Measurements from ENCODE around the gene SPIRE1. TPM values are rescaled to one million over a fixed set of nuclear protein-coding genes. Genes with fewer than 3 reads are reported as not detected.
"Not testable (repeated sequence)": the region's sequence is repeated elsewhere in the genome, so short reads cannot be mapped to it uniquely, and the experiment has no call there.

SPIRE1 gene
- total RNA-seq, 2 donors from 2014 or later: 5.7 to 7.4 TPM

DNA sequence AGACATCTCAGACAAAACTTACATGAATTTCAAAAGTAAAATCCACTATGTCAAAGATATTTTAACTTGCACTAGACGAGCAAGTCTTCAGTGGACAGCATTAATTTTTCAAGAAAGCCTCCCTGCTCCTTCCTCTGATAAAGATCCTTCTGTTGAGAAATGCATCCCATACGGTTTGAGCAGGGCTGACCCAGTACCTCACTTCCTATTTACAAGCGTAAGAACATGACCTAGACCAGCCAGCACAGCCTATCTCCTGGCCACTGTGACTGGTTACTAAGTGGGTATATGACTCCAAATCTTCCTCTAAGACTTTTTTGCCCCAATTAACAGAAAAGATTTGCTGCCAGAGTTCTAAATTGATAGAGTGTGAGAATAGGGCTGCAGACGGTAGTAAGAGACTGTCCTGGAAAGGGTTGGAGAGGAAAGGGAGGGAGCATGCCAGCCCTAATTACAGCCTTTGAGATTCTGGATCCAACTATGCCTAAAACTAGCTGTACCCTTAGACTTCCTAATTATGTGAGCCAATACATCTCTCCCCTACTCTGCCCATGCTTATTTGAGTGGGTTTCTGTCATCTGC lies 141.8 kb downstream of the SPIRE1 start:
- no peaks in the 10 kb centered on the region for H3K4me1 Mint-ChIP-seq (ENCODE audit: low read depth)
- no peaks in the 10 kb centered on the region for H3K9me3 Mint-ChIP-seq
- no peaks in the 10 kb centered on the region for H3K27me3 Mint-ChIP-seq (ENCODE audit: low read depth)
- ATAC-seq (replicated peaks in 1 of 2) (no peak), DNase-seq (no peak)
- H3K4me3 Mint-ChIP-seq: no peak overlapping the region
- H3K36me3 Mint-ChIP-seq (ENCODE audit: insufficient read depth in 2 of 2): no peaks in the 10 kb centered on the region
- no peak overlapping the region for H3K27ac Mint-ChIP-seq

- Mint-ChIP-seq H3K4me1 (ENCODE audit: low read depth) (no peaks in the 10 kb centered on the region), H3K36me3 (ENCODE audit: insufficient read depth in 2 of 2) (no peaks in the 10 kb centered on the region), H3K4me3 (no peak overlapping the region), H3K27ac (no peak overlapping the region), H3K9me3 (no peaks in the 10 kb centered on the region), H3K27me3 (ENCODE audit: low read depth) (no peaks in the 10 kb centered on the region)
- ATAC-seq (replicated peaks in 1 of 2): no peak
- no peak for DNase-seq
Observed at GRCh38 chr18:12515550-12515949, 142.4 kb downstream of the SPIRE1 start.

GRCh38 chr18:12507007-12507406 lies 150.9 kb downstream of the SPIRE1 start:
- ATAC-seq (replicated peaks in 1 of 2): no peak
- Mint-ChIP-seq H3K4me3 (no peak overlapping the region), H3K4me1 (ENCODE audit: low read depth) (no peaks in the 10 kb centered on the region), H3K27me3 (ENCODE audit: low read depth) (no peaks in the 10 kb centered on the region), H3K27ac (no peak overlapping the region), H3K36me3 (ENCODE audit: insufficient read depth in 2 of 2) (no peaks in the 10 kb centered on the region), H3K9me3 (no peaks in the 10 kb centered on the region)
- no peak for DNase-seq

DNA sequence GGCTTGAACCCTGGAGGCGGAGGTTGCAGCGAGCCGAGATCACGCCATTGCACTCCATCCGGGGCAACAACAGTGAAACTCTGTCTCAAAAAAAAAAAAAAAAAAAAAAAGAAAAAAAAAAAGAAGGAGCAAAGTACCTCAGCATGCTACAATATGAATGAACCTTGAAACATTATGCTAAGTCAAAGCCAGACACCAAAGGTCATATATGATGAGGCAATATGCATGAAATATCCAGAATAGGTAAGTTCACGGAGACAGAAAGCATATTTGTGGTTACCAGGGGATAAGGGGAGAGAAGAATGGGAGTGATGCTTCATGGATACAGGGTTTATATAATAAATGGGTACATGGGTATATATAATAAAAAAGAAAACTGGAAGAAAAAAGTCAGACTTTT lies 156.9 kb downstream of the SPIRE1 start:
- Mint-ChIP-seq H3K36me3 (ENCODE audit: insufficient read depth in 2 of 2) (no peaks in the 10 kb centered on the region), H3K27me3 (ENCODE audit: low read depth) (no peaks in the 10 kb centered on the region), H3K4me3 (no peak overlapping the region), H3K4me1 (ENCODE audit: low read depth) (peaks cover 10% of the 10 kb centered on the region), H3K27ac (no peak overlapping the region), H3K9me3 (no peaks in the 10 kb centered on the region)
- ATAC-seq (replicated peaks in 1 of 2): no peak
- DNase-seq: no peak

DNA sequence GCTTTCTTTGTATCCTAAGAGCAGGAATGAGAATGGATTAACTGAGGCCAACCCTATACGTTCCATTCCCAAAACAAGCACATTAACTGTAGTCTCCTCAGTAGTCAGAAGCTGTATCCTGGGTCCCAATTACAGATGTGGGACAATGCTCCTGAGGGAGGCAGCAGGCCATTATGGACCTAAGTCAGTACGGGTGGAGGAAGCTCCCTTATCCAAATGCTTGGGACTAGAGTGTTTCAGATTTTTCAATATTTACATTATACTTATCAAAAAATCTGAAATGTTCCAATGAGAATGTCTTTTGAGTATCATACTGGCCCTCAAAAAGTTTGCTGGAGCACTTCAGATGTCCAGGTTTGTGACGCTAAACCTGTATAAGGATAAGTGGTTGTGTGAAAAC lies 160.1 kb downstream of the SPIRE1 start:
- no peak for ATAC-seq (replicated peaks in 1 of 2)
- Mint-ChIP-seq H3K27ac (no peak overlapping the region), H3K9me3 (no peaks in the 10 kb centered on the region), H3K36me3 (ENCODE audit: insufficient read depth in 2 of 2) (no peaks in the 10 kb centered on the region), H3K27me3 (ENCODE audit: low read depth) (no peaks in the 10 kb centered on the region), H3K4me1 (ENCODE audit: low read depth) (peaks cover 10% of the 10 kb centered on the region), H3K4me3 (no peak overlapping the region)
- no peak for DNase-seq

DNA sequence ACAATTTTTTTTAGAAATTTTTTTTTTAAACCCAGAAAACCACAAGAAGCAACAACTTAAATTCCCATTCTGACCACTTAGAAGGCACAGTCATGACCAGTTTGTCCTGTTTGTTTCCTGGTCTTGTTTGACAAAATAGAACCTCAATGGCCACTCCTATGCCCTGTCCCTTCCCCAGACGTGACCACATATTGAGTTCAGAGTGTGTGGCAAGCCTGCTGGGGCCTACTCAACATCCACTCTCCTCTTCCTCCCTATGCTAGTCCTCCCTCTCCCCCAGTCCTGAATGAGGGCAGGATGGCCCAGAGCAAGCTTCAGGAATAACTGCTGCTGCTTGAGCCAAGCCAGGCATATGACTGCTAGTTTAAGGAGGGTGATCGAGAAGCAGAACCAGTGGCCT lies 160.6 kb downstream of the SPIRE1 start:
- no peaks in the 10 kb centered on the region for H3K27me3 Mint-ChIP-seq (ENCODE audit: low read depth)
- peaks cover 0 to 3% of the 10 kb centered on the region in 2 donors for H3K36me3 Mint-ChIP-seq (ENCODE audit: insufficient read depth in 2 of 2)
- no peak overlapping the region for H3K4me3 Mint-ChIP-seq
- peaks cover 10% of the 10 kb centered on the region for H3K4me1 Mint-ChIP-seq (ENCODE audit: low read depth)
- DNase-seq: no peak
- H3K27ac Mint-ChIP-seq: no peak overlapping the region
- no peaks in the 10 kb centered on the region for H3K9me3 Mint-ChIP-seq
- no peak for ATAC-seq (replicated peaks in 1 of 2)

DNA sequence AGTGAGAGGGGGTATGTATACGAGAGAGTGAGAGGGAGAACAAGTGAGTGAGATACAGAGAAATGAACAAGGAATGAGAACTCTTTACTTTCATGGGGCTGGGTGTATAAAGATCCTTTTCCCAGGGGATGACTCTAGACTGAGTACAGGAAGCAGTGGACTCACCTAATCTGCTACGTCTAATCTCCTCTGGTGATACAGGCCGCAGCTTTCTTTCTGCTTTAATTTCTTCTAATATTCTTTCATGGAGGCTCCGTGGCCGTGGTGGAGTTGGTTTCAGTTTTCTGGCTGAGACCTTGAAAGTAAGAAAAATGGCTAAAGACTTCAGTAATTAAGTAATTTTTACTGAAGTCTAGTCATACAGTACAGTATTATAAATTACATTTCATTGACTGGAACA lies 165.0 kb downstream of the SPIRE1 start:
- Mint-ChIP-seq H3K9me3 (no peaks in the 10 kb centered on the region), H3K27me3 (ENCODE audit: low read depth) (no peaks in the 10 kb centered on the region), H3K36me3 (ENCODE audit: insufficient read depth in 2 of 2) (peaks cover 0 to 3% of the 10 kb centered on the region in 2 donors), H3K27ac (no peak overlapping the region), H3K4me3 (no peak overlapping the region), H3K4me1 (ENCODE audit: low read depth) (no peaks in the 10 kb centered on the region)
- ATAC-seq (replicated peaks in 1 of 2) (no peak), DNase-seq (no peak)

GRCh38 chr18:12491611-12492435 lies 166.1 kb downstream of the SPIRE1 start:
- Mint-ChIP-seq H3K36me3 (ENCODE audit: insufficient read depth in 2 of 2) (peaks cover 0 to 3% of the 10 kb centered on the region in 2 donors), H3K27ac (no peak overlapping the region), H3K9me3 (no peaks in the 10 kb centered on the region), H3K27me3 (ENCODE audit: low read depth) (no peaks in the 10 kb centered on the region), H3K4me3 (no peak overlapping the region), H3K4me1 (ENCODE audit: low read depth) (no peaks in the 10 kb centered on the region)
- ATAC-seq (replicated peaks in 1 of 2): no peak
- no peak for DNase-seq

- Mint-ChIP-seq H3K27ac (no peak overlapping the region), H3K9me3 (no peaks in the 10 kb centered on the region)
- ATAC-seq (replicated peaks in 1 of 2): no peak
Observed at GRCh38 chr18:12485479-12486105, 172.3 kb downstream of the SPIRE1 start.

DNA sequence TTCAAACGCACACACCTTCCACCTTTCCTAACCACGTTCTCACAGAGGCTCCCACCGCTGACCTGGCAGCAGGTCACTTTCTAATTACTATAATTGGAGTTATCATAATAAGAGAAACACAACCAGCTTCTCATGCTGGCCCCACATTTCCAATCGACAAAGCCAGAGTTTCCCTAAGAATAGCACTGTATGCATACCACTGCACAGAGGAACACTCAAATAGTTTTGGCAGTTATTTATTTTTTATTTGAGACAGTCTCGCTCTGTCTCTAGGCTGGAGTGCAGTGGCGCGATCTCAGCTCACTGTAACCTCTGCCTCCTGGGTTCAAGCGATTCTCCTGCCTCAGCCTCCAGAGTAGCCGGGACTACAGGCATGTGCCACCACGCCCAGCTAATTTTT lies 176.0 kb downstream of the SPIRE1 start:
- DNase-seq; H3K27me3 Mint-ChIP-seq (ENCODE audit: low read depth); H3K4me3 Mint-ChIP-seq; H3K4me1 Mint-ChIP-seq (ENCODE audit: low read depth); H3K36me3 Mint-ChIP-seq (ENCODE audit: insufficient read depth in 2 of 2); H3K27ac Mint-ChIP-seq; ATAC-seq (replicated peaks in 1 of 2); H3K9me3 Mint-ChIP-seq: not testable (repeated sequence)

More at GRCh38 chr18:12485479-12486105, 172.3 kb downstream of the SPIRE1 start:
- DNase-seq: no peak
- Mint-ChIP-seq H3K27me3 (ENCODE audit: low read depth) (no peaks in the 10 kb centered on the region), H3K36me3 (ENCODE audit: insufficient read depth in 2 of 2) (no peaks in the 10 kb centered on the region), H3K4me3 (no peak overlapping the region), H3K4me1 (ENCODE audit: low read depth) (no peaks in the 10 kb centered on the region)

DNA sequence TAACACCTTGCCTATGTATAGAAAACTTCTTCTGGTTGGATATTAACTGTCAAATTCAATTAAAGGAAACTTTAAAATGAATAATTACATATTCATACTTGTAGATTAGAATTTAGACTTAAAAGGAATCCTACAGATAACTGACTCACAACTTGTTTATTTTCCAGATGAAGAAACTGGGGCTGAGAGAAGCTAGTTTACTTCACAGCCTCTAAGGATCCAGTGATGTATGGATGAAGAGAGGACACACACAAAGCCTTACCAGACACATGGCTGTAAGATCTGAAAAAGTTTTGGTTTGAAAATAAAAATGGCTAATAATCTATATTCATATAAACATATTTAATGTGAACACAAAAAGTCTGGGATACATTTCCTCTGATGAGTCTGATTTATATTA lies 177.9 kb downstream of the SPIRE1 start:
- DNase-seq: no peak
- Mint-ChIP-seq H3K36me3 (ENCODE audit: insufficient read depth in 2 of 2) (no peaks in the 10 kb centered on the region), H3K9me3 (no peaks in the 10 kb centered on the region), H3K27me3 (ENCODE audit: low read depth) (no peaks in the 10 kb centered on the region), H3K27ac (no peak overlapping the region), H3K4me1 (ENCODE audit: low read depth) (no peaks in the 10 kb centered on the region), H3K4me3 (no peak overlapping the region)
- no peak for ATAC-seq (replicated peaks in 1 of 2)

- no peak for DNase-seq
- no peaks in the 10 kb centered on the region for H3K4me1 Mint-ChIP-seq (ENCODE audit: low read depth)
- H3K4me3 Mint-ChIP-seq: no peak overlapping the region
- ATAC-seq (replicated peaks in 1 of 2): no peak
- H3K27ac Mint-ChIP-seq: no peak overlapping the region
- no peaks in the 10 kb centered on the region for H3K27me3 Mint-ChIP-seq (ENCODE audit: low read depth)
- H3K36me3 Mint-ChIP-seq (ENCODE audit: insufficient read depth in 2 of 2): no peaks in the 10 kb centered on the region
- no peaks in the 10 kb centered on the region for H3K9me3 Mint-ChIP-seq
Observed at GRCh38 chr18:12479536-12479935, 178.4 kb downstream of the SPIRE1 start.

DNA sequence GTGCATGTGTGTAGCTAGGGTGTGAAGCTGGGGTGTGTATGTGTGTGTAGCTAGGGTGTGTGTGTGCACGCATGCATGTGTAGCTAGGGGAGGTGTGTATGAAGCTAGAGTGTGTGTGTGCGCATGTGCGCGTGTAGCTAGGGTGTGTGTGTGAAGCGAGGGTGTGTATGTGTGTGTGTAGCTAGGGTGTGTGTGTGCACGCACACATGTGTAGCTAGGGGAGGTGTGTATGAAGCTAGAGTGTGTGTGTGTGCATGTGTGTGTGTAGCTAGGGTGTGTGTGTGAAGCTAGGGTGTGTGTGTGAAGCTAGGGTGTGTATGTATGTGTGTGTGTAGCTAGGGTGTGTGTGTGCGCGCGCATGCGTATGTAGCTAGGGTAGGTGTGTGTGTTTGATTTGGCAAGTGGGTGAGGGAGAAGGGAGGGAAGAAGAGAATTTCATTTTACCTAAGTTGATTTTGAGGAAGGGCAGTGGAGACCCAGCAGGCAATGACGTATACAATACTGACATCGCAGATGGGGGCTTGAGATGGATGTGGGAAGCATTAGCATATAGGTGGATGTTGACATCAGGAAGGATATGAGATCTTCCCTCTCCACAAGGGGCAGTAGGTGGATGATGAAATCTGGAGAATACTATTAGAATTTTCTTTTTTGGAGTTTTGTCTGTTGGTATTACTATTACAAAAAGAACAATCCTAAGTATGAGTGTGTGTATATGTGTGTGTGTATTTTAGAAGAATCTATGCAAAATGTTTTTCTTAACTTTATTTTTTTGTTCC lies 179.4 kb downstream of the SPIRE1 start:
- Mint-ChIP-seq H3K4me1 (ENCODE audit: low read depth) (no peaks in the 10 kb centered on the region), H3K36me3 (ENCODE audit: insufficient read depth in 2 of 2) (no peaks in the 10 kb centered on the region), H3K27ac (no peak overlapping the region), H3K27me3 (ENCODE audit: low read depth) (no peaks in the 10 kb centered on the region), H3K4me3 (no peak overlapping the region), H3K9me3 (no peaks in the 10 kb centered on the region)
- DNase-seq (no peak), ATAC-seq (replicated peaks in 1 of 2) (no peak)
